Lower leg skin (tissue), 3 donors: ENCODE measurements around the gene BET1.

Experiments used
- POLR2A ChIP-seq, 2 donors: fragments of 450-650 bp; IDR thresholded peaks; one replicate each; pipeline ENCODE4 v1.6.1; 2016 to 2017; ENCODE audit warnings: antibody characterized with exemption in 2 of 2, mild to moderate bottlenecking in 1 of 2, moderate library complexity in 1 of 2
- TF ChIP-seq, protein P1 (sequence below), 3 donors: fragments of 450-650 bp; IDR thresholded peaks; one replicate each; pipeline ENCODE4 v1.5.1; 2016; ENCODE audit warnings: antibody characterized with exemption in 3 of 3, mild to moderate bottlenecking in 3 of 3, moderate library complexity in 2 of 3

DNA sequence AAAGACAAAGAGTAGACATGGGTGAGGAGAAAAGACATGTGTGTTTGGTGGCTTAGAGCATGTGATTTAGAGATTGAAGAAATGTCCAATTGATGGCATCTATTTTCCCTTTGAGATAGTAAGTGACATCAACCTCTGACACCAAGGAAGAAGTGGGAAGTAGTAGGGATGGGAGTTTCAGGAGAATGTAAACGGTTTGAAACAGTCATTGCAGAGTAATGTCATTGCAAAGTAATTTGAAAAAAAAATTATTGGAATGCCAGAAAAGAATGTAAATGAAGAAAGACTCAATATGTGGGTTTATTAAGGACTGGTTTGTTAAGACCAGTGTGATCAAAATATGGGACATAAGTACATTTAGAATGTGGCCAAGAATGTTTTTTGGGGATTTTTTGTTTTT lies 56.0 kb downstream of the BET1 start:
- TF ChIP-seq, protein P1, sequence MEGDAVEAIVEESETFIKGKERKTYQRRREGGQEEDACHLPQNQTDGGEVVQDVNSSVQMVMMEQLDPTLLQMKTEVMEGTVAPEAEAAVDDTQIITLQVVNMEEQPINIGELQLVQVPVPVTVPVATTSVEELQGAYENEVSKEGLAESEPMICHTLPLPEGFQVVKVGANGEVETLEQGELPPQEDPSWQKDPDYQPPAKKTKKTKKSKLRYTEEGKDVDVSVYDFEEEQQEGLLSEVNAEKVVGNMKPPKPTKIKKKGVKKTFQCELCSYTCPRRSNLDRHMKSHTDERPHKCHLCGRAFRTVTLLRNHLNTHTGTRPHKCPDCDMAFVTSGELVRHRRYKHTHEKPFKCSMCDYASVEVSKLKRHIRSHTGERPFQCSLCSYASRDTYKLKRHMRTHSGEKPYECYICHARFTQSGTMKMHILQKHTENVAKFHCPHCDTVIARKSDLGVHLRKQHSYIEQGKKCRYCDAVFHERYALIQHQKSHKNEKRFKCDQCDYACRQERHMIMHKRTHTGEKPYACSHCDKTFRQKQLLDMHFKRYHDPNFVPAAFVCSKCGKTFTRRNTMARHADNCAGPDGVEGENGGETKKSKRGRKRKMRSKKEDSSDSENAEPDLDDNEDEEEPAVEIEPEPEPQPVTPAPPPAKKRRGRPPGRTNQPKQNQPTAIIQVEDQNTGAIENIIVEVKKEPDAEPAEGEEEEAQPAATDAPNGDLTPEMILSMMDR (IDR thresholded peaks at IDR 0.05): no peak
- TF ChIP-seq POLR2A (IDR thresholded peaks at IDR 0.05): no peak
